Retinal pigment epithelial cell (primary cell): ENCODE measurements around the gene SUCLG1.
A peak's percentile ranks its signal among the peaks of the same experiment; 100 is the strongest.
"Not testable (repeated sequence)": the region's sequence is repeated elsewhere in the genome, so short reads cannot be mapped to it uniquely, and the experiment has no call there.

Experiments
- DNase-seq: peaks from one replicate; pipeline ENCODE4 v3.0.0-alpha.2; 2010; ENCODE audit warnings: low read depth
- H3K4me3 ChIP-seq: 2 replicates; pipeline ENCODE4 v1.5.1; 2011; ENCODE audit warnings: mild to moderate bottlenecking, low read length, control low read depth, moderate library complexity
- TF ChIP-seq, protein P1 (sequence below): conservative IDR thresholded peaks from 2 replicates; pipeline ENCODE4 v1.5.1; 2011; ENCODE audit warnings: low read depth, low read length, control low read depth, inconsistent platforms

SUCLG1 gene

DNA sequence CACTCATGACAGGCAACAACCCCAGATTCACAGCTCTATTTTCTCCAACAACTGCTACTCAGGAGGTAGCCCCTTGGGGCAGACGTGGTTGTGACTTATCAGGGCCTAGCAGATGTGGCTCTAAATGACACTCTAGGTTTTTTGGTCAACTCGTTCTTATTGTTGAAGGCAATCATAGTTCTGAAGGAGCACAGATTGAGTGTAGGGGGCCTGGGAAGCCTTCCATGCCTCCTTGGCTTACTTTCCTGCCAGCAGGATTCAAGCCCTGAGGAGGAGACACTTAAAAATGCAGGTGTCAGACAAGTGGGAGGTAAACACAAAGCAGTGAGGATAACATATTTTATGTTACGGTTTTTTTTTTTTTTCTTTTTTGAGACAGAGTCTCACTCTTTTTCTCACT lies 23.5 kb upstream of the SUCLG1 start:
- TF ChIP-seq, protein P1, sequence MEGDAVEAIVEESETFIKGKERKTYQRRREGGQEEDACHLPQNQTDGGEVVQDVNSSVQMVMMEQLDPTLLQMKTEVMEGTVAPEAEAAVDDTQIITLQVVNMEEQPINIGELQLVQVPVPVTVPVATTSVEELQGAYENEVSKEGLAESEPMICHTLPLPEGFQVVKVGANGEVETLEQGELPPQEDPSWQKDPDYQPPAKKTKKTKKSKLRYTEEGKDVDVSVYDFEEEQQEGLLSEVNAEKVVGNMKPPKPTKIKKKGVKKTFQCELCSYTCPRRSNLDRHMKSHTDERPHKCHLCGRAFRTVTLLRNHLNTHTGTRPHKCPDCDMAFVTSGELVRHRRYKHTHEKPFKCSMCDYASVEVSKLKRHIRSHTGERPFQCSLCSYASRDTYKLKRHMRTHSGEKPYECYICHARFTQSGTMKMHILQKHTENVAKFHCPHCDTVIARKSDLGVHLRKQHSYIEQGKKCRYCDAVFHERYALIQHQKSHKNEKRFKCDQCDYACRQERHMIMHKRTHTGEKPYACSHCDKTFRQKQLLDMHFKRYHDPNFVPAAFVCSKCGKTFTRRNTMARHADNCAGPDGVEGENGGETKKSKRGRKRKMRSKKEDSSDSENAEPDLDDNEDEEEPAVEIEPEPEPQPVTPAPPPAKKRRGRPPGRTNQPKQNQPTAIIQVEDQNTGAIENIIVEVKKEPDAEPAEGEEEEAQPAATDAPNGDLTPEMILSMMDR: no peak

DNA sequence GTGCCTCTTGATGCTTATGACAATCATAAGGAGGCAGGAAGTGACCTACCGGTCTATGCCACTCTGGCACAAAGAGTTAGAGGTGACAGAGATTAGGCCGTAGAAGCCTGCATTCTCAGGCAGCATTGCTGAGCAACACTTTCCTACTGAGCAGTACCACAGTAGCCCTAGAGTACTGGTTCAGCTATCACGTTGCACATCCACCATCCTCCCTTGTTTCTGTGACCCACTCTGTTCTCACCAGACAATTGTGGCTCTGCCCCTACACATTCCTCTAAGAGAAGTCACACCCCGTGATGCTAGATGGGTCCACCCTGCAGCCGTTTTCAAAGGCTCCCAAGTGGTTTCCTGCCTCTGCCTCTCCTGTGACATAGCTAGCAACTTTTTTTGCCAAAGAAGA lies 22.6 kb upstream of the SUCLG1 start:
- TF ChIP-seq, protein P1: no peak
- no peak overlapping the region for H3K4me3 ChIP-seq
- no peak for DNase-seq

More for the DNA sequence above, 23.5 kb upstream of the SUCLG1 start:
- no peak overlapping the region for H3K4me3 ChIP-seq
- DNase-seq: no peak

DNA sequence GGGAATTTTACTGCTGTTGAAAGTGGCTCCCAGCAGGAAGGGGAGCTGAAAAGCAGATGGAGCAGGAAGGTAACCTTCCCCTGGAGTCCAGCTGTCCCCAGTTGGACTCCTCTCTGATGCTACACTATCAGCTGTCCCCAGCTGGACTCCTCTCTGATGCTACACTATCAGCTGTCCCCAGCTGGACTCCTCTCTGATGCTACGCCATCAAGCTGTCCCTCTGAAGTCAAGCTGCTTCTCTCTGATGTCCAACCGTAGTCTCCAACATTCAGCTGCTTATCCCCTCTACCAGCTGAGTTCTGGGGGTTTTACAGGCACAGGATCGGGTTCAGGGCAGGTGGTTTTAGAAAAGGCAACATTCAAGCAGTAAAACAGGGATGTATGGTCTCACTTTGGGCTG lies 19.8 kb upstream of the SUCLG1 start:
- no peak overlapping the region for H3K4me3 ChIP-seq
- no peak for DNase-seq
- TF ChIP-seq, protein P1: no peak

DNA sequence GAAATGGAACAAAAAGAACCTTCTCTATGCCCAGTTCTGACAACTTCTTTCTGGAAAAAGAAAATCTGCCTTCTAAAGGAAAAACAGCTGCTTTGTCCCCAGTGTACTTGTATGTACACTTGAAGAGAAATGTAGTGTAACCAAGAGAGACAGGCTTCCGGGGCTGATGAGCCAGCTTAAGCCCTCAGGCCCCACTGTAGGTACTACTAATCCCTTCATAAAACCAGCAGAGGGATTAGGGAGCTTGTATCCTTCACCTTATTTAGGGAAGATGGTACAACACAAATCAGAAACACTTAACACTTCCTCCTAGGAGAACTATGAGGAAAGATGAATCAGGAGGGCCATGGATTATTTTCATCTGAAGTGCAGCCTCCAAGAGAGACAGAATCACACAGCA lies 18.8 kb upstream of the SUCLG1 start:
- TF ChIP-seq, protein P1: no peak
- no peak for DNase-seq
- no peak overlapping the region for H3K4me3 ChIP-seq

DNA sequence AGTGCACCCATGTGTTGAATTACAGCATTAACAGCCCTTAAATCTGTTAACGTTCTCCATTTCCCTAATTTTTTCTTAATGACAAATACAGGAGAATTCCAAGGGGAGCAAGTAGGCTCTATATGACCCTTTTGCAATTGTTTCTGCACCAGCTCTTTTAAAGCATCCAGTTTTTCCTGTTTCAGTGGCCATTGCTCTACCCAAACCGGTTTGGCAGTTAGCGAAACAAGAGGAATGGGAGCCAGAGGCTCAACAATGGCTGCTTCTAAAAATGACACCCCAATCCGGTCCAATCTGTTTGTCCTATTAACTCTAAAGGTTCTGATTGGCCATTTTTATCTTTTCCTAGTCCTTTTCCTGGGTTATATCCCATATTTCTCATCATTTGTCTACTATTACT lies 15.1 kb upstream of the SUCLG1 start:
- no peak for DNase-seq
- H3K4me3 ChIP-seq: no peak overlapping the region
- TF ChIP-seq, protein P1: no peak

DNA sequence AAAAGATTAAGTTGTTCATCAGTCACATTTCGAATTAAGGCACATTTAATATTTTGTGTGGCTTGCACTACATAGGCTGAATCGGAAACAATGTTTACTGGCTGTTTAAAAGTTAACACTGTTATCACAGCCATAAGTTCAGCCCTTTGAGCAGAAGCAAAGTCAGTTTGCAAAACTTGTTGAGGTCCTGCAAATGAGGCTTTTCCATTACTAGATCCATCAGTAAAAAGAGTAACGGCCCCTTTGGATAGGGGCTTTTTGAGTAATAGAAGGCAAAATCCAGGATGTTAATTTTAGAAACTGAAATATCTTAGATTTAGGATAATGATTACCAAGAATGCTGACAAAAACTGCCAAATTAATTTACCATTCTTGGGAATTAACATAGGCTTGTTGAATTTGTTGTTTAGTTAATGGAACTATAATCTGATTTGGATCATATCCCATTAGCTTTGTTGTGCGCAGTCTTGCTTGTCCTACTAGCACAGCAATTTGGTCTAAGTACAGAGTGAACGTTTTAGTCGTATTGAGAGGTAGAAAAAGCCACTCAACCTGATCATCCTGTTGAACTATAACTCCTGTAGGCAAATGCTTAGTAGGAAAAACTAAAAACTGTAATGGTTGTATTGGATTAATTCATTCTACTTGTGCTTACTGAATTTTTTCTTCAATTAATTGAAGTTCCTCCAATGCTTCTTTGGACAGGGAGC lies 13.9 kb upstream of the SUCLG1 start:
- DNase-seq: no peak
- H3K4me3 ChIP-seq: no peak overlapping the region
- TF ChIP-seq, protein P1: no peak

DNA sequence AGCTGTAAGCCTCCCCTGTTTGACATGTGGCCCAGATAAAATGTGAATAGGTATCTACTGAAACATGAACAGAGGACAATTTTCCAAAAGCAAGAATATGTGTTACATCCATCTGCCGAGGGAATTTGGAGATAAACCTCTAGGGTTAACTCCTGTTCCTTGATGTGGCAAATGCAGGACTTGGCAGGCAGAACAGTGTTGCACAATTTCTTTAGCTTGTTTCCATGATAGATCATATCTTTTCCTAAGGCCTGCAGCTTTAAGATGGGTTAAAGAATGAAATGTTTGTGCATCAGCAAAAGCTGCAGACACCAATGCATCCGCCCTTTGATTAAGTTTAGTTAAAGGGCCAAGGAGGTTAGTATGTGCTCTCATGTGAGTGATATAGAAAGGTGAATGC lies 13.3 kb upstream of the SUCLG1 start:
- H3K4me3 ChIP-seq: not testable (repeated sequence)
- DNase-seq: peak; percentile 27
